Activated T-cell treated with anti-CD3 and anti-CD28 coated beads, Interleukin-2, amount 50 U/mL, for 24 hours (primary cell): ENCODE results near the gene ARAP3.

Experiments
- DNase-seq: peaks from one replicate; pipeline ENCODE4 v3.0.0-alpha.2; 2020
- H3K27ac Mint-ChIP-seq: 2 replicates; pipeline ENCODE4 v1.8.0; 2020; ENCODE audit warnings: mild to moderate bottlenecking, mixed read lengths
- H3K27me3 Mint-ChIP-seq: 2 replicates; pipeline ENCODE4 v1.8.0; 2020; ENCODE audit warnings: mixed read lengths
- H3K36me3 Mint-ChIP-seq: 2 replicates; pipeline ENCODE4 v1.8.0; 2020; ENCODE audit warnings: low read depth, mixed read lengths
- H3K4me1 Mint-ChIP-seq: 2 replicates; pipeline ENCODE4 v1.8.0; 2020; ENCODE audit warnings: low read depth, mixed read lengths
- H3K4me3 Mint-ChIP-seq: 2 replicates; pipeline ENCODE4 v1.8.0; 2020; ENCODE audit warnings: mild to moderate bottlenecking, moderate library complexity, mixed read lengths
- H3K9me3 Mint-ChIP-seq: 2 replicates; pipeline ENCODE4 v1.8.0; 2020; ENCODE audit warnings: mixed read lengths

The ARAP3 gene

GRCh38 chr5:141686648-141687416 lies 4.8 kb upstream of the ARAP3 start:
- no peaks in the 10 kb centered on the region for H3K9me3 Mint-ChIP-seq

GRCh38 chr5:141685591-141685990 lies 3.6 kb upstream of the ARAP3 start:
- Mint-ChIP-seq H3K36me3 (no peaks in the 10 kb centered on the region), H3K27ac (no peak overlapping the region), H3K27me3 (peaks cover 4% of the 10 kb centered on the region), H3K9me3 (no peaks in the 10 kb centered on the region), H3K4me1 (peaks cover 25% of the 10 kb centered on the region), H3K4me3 (no peak overlapping the region)
- no peak for DNase-seq

More at GRCh38 chr5:141686648-141687416, 4.8 kb upstream of the ARAP3 start:
- peaks cover 15% of the 10 kb centered on the region for H3K27me3 Mint-ChIP-seq
- no peak overlapping the region for H3K4me3 Mint-ChIP-seq
- H3K4me1 Mint-ChIP-seq, result peaks cover 17% of the 10 kb centered on the region
- no peaks in the 10 kb centered on the region for H3K36me3 Mint-ChIP-seq
- no peak for DNase-seq
- no peak overlapping the region for H3K27ac Mint-ChIP-seq

GRCh38 chr5:141683596-141684141 lies 1.6 kb upstream of the ARAP3 start:
- DNase-seq, result no peak
- H3K36me3 Mint-ChIP-seq, result no peaks in the 10 kb centered on the region
- H3K9me3 Mint-ChIP-seq, result no peaks in the 10 kb centered on the region
- no peak overlapping the region for H3K4me3 Mint-ChIP-seq
- no peaks in the 10 kb centered on the region for H3K27me3 Mint-ChIP-seq
- H3K4me1 Mint-ChIP-seq, result peaks cover 25% of the 10 kb centered on the region
- peak overlapping the region; percentile 30 for H3K27ac Mint-ChIP-seq

- H3K9me3 Mint-ChIP-seq, result no peaks in the 10 kb centered on the region
These were observed 735 bp downstream of the ARAP3 start for GRCh38 chr5:141681295-141681694.

GRCh38 chr5:141680751-141681201 lies 1.3 kb downstream of the ARAP3 start:
- no peak for DNase-seq
- H3K4me1 Mint-ChIP-seq, result peaks cover 25% of the 10 kb centered on the region
- H3K27ac Mint-ChIP-seq, result no peak overlapping the region
- no peaks in the 10 kb centered on the region for H3K36me3 Mint-ChIP-seq
- peak overlapping the region; percentile 53 for H3K4me3 Mint-ChIP-seq
- no peaks in the 10 kb centered on the region for H3K9me3 Mint-ChIP-seq
- H3K27me3 Mint-ChIP-seq, result no peaks in the 10 kb centered on the region

More at GRCh38 chr5:141681295-141681694, 735 bp downstream of the ARAP3 start:
- Mint-ChIP-seq H3K27me3 (no peaks in the 10 kb centered on the region), H3K4me3 (peak overlapping the region; percentile 53), H3K36me3 (no peaks in the 10 kb centered on the region), H3K4me1 (peaks cover 25% of the 10 kb centered on the region), H3K27ac (peak overlapping the region; percentile 80)
- no peak for DNase-seq

GRCh38 chr5:141680178-141680577 lies 1.9 kb downstream of the ARAP3 start:
- H3K27ac Mint-ChIP-seq, result no peak overlapping the region
- H3K9me3 Mint-ChIP-seq, result no peaks in the 10 kb centered on the region
- H3K4me3 Mint-ChIP-seq, result no peak overlapping the region
- no peaks in the 10 kb centered on the region for H3K36me3 Mint-ChIP-seq
- peaks cover 25% of the 10 kb centered on the region for H3K4me1 Mint-ChIP-seq
- DNase-seq, result no peak
- no peaks in the 10 kb centered on the region for H3K27me3 Mint-ChIP-seq

- no peaks in the 10 kb centered on the region for H3K36me3 Mint-ChIP-seq
- H3K4me1 Mint-ChIP-seq, result peaks cover 11% of the 10 kb centered on the region
- no peak for DNase-seq
These were observed 4.6 kb downstream of the ARAP3 start for GRCh38 chr5:141677415-141677814.

GRCh38 chr5:141675672-141676071 lies 6.4 kb downstream of the ARAP3 start:
- Mint-ChIP-seq H3K9me3 (no peaks in the 10 kb centered on the region), H3K27me3 (no peaks in the 10 kb centered on the region), H3K27ac (no peak overlapping the region), H3K4me1 (no peaks in the 10 kb centered on the region), H3K36me3 (no peaks in the 10 kb centered on the region), H3K4me3 (no peak overlapping the region)
- DNase-seq, result no peak

More at GRCh38 chr5:141677415-141677814, 4.6 kb downstream of the ARAP3 start:
- no peaks in the 10 kb centered on the region for H3K9me3 Mint-ChIP-seq
- no peaks in the 10 kb centered on the region for H3K27me3 Mint-ChIP-seq
- no peak overlapping the region for H3K4me3 Mint-ChIP-seq
- no peak overlapping the region for H3K27ac Mint-ChIP-seq

GRCh38 chr5:141674747-141675146 lies 7.3 kb downstream of the ARAP3 start:
- Mint-ChIP-seq H3K36me3 (no peaks in the 10 kb centered on the region), H3K27me3 (no peaks in the 10 kb centered on the region), H3K4me1 (no peaks in the 10 kb centered on the region), H3K9me3 (no peaks in the 10 kb centered on the region), H3K27ac (no peak overlapping the region), H3K4me3 (no peak overlapping the region)
- DNase-seq, result no peak

- no peak for DNase-seq
- Mint-ChIP-seq H3K9me3 (no peaks in the 10 kb centered on the region), H3K27me3 (no peaks in the 10 kb centered on the region), H3K27ac (no peak overlapping the region), H3K36me3 (no peaks in the 10 kb centered on the region), H3K4me1 (no peaks in the 10 kb centered on the region), H3K4me3 (no peak overlapping the region)
These were observed 8.9 kb downstream of the ARAP3 start for GRCh38 chr5:141672841-141673813.

GRCh38 chr5:141672071-141672840 lies 9.8 kb downstream of the ARAP3 start:
- Mint-ChIP-seq H3K4me3 (no peak overlapping the region), H3K36me3 (no peaks in the 10 kb centered on the region), H3K4me1 (no peaks in the 10 kb centered on the region), H3K27me3 (no peaks in the 10 kb centered on the region), H3K9me3 (no peaks in the 10 kb centered on the region), H3K27ac (no peak overlapping the region)
- DNase-seq, result no peak

- no peak overlapping the region for H3K27ac Mint-ChIP-seq
- peaks cover 5% of the 10 kb centered on the region for H3K4me1 Mint-ChIP-seq
- H3K27me3 Mint-ChIP-seq, result no peaks in the 10 kb centered on the region
- no peaks in the 10 kb centered on the region for H3K36me3 Mint-ChIP-seq
- no peaks in the 10 kb centered on the region for H3K9me3 Mint-ChIP-seq
- H3K4me3 Mint-ChIP-seq, result no peak overlapping the region
- no peak for DNase-seq
These were observed 12.5 kb downstream of the ARAP3 start for GRCh38 chr5:141669520-141669919.

GRCh38 chr5:141668601-141669265 lies 13.3 kb downstream of the ARAP3 start:
- Mint-ChIP-seq H3K27ac (no peak overlapping the region), H3K4me3 (no peak overlapping the region), H3K9me3 (no peaks in the 10 kb centered on the region), H3K27me3 (no peaks in the 10 kb centered on the region), H3K36me3 (no peaks in the 10 kb centered on the region), H3K4me1 (peaks cover 5% of the 10 kb centered on the region)
- DNase-seq, result no peak
